DMS53 (cell line): ENCODE measurements around the gene BTBD3.

Experiments used
- DNase-seq: peaks from one replicate; lab custom pipeline; 2025; lab: John Stamatoyannopoulos, UW

The BTBD3 gene

GRCh38 chr20:11917663-11918062 is at the start of gene BTBD3:
TSS of gene BTBD3 (plus strand) at chr20:11917893. CDS start at chr20:11918276, 383 bp downstream.
- DNase-seq = peak; percentile 88

GRCh38 chr20:11869641-11870040 is 48.1 kb upstream of the BTBD3 start:
- DNase-seq = peak; percentile 7

- DNase-seq = no peak
Observed at GRCh38 chr20:11870411-11870810, 47.3 kb upstream of the BTBD3 start.

GRCh38 chr20:11876555-11876954 is 41.1 kb upstream of the BTBD3 start:
- DNase-seq = no peak

GRCh38 chr20:11880680-11881079 is 37.0 kb upstream of the BTBD3 start:
- DNase-seq = peak; percentile 26

- DNase-seq = no peak
Observed at GRCh38 chr20:11881449-11881848, 36.2 kb upstream of the BTBD3 start.

GRCh38 chr20:11882651-11883050 is 35.0 kb upstream of the BTBD3 start:
- DNase-seq = peak; percentile 5

- DNase-seq = no peak
Observed at GRCh38 chr20:11888648-11889047, 29.0 kb upstream of the BTBD3 start.

GRCh38 chr20:11890331-11891076 is 27.2 kb upstream of the BTBD3 start:
- peak; percentile 98 for DNase-seq

- DNase-seq = peak; percentile 67
Observed at GRCh38 chr20:11891077-11891775, 26.5 kb upstream of the BTBD3 start.

- DNase-seq = peak; percentile 87
Observed at GRCh38 chr20:11891776-11892545, 25.7 kb upstream of the BTBD3 start.

- no peak for DNase-seq
Observed at GRCh38 chr20:11894062-11894461, 23.6 kb upstream of the BTBD3 start.

GRCh38 chr20:11895861-11896387 is 21.8 kb upstream of the BTBD3 start:
- DNase-seq = no peak

GRCh38 chr20:11901127-11901526 is 16.6 kb upstream of the BTBD3 start:
- DNase-seq = no peak

GRCh38 chr20:11902285-11902697 is 15.4 kb upstream of the BTBD3 start:
- DNase-seq = peak; percentile 47

GRCh38 chr20:11905460-11906179 is 12.1 kb upstream of the BTBD3 start:
- DNase-seq = peak; percentile 14

- peak; percentile 31 for DNase-seq
Observed at GRCh38 chr20:11906626-11907480, 10.8 kb upstream of the BTBD3 start.

- DNase-seq = peak; percentile 25
Observed at GRCh38 chr20:11907621-11908020, 10.1 kb upstream of the BTBD3 start.

GRCh38 chr20:11912013-11912658 is 5.6 kb upstream of the BTBD3 start:
- DNase-seq = peak; percentile 64
